SH-SY5Y (cell line): ENCODE results near the gene PABPC1L.

Source experiments
- GATA2 ChIP-seq: IDR thresholded peaks from 2 replicates; pipeline ENCODE4 v1.6.1; 2011; ENCODE audit warnings: mild to moderate bottlenecking, low read depth, low read length
- GATA3 ChIP-seq: IDR thresholded peaks from 2 replicates; pipeline ENCODE4 v1.6.1; 2011; ENCODE audit warnings: low read depth, mild to moderate bottlenecking, low read length, moderate library complexity

DNA sequence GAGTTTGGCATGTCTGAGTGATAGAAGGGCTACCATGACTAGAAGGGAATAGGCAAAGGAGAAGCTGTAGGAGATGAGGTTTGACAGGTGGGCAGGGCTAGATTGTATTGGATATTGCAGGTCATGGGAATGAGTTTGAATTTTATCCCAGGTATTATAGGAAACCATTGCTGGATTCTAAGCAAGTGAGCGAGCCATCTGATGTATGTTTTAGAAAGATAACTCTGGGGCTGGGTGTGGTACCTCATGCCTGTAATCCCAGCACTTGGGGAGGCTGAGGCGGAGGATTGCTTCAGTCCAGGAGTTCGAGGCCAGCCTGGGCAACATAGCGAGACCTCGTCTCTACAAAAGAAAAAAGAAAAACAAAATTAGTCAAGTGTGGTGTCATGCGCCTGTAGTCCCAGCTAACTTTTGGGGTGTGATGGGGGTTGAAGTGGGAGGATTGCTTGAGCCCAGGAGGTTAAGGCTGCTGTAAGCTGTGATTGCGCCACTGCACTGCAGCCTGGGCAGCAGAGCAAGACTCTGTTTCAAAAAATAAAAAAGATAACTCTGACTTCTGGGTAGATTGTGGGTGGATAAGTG is 73.3 kb downstream of the PABPC1L start:
- TF ChIP-seq GATA2 (no peak), GATA3 (no peak)
